CD14-positive monocyte (primary cell): ENCODE data around the gene C9orf43. TPM values are rescaled to one million over a fixed set of nuclear protein-coding genes. Genes with fewer than 3 reads are reported as not detected.

ENCODE experiments used
- DNase-seq, 3 donors: peaks; one replicate each; pipeline ENCODE4 v3.0.0-alpha.2; 2011 to 2022
- H2AFZ ChIP-seq: 2 replicates; pipeline ENCODE4 v1.6.0; 2012; ENCODE audit warnings: mild to moderate bottlenecking, low read depth, low read length, inconsistent platforms; ENCODE audit not compliant: insufficient read depth, poor library complexity, severe bottlenecking
- H3K27ac ChIP-seq, 2 donors: 1 replicate in 1 of 2; 2 replicates in 1 of 2; pipeline ENCODE4 v1.5.1; 2012 to 2013; ENCODE audit warnings: low read length in 2 of 2, control low read depth in 1 of 2, inconsistent platforms in 1 of 2, low read depth in 1 of 2, mild to moderate bottlenecking in 1 of 2
- H3K27me3 ChIP-seq, 2 donors: one replicate each; pipeline versions ENCODE4 v1.6.0 to v1.6.1; 2011 to 2013; ENCODE audit warnings: low read length in 2 of 2; ENCODE audit not compliant: control insufficient read depth in 2 of 2, insufficient read depth in 2 of 2
- H3K36me3 ChIP-seq, 2 donors: replicated peaks in 1 of 2; 1 replicate in 1 of 2; 2 replicates in 1 of 2; pipeline versions ENCODE4 v1.5.1 to v1.6.1; 2012 to 2013; ENCODE audit warnings: low read length in 2 of 2, control low read depth in 1 of 2, inconsistent platforms in 1 of 2, mild to moderate bottlenecking in 1 of 2; ENCODE audit not compliant: insufficient read depth in 2 of 2, control insufficient read depth in 1 of 2
- H3K4me1 ChIP-seq, 2 donors: 1 replicate in 1 of 2; 2 replicates in 1 of 2; pipeline versions ENCODE4 v1.5.1 to v1.6.1; 2012 to 2013; ENCODE audit warnings: low read length in 2 of 2, control low read depth in 1 of 2, inconsistent platforms in 1 of 2, mild to moderate bottlenecking in 1 of 2, moderate library complexity in 1 of 2; ENCODE audit not compliant: insufficient read depth in 2 of 2, control insufficient read depth in 1 of 2
- H3K4me2 ChIP-seq: replicated peaks from 2 replicates; pipeline ENCODE3; 2012; ENCODE audit warnings: low read length, moderate library complexity, mild to moderate bottlenecking; ENCODE audit not compliant: poor library complexity, severe bottlenecking; ENCODE audit errors: extremely low read depth
- H3K4me3 ChIP-seq, 3 experiments: fragments of 200-600 bp in 1 of 3; sonication (generic) in 1 of 3; replicated peaks in 1 of 3; 1 replicate in 2 of 3; 2 replicates in 1 of 3; pipeline ENCODE4 v1.5.1; 2011 to 2013; ENCODE audit warnings: low read length in 3 of 3, mild to moderate bottlenecking in 3 of 3, control low read depth in 2 of 3, low read depth in 2 of 3, inconsistent platforms in 1 of 3, moderate library complexity in 1 of 3
- H3K79me2 ChIP-seq: 2 replicates; pipeline ENCODE4 v1.6.0; 2012; ENCODE audit warnings: mild to moderate bottlenecking, control low read depth, inconsistent platforms, low read length, moderate library complexity; ENCODE audit not compliant: insufficient read depth
- H3K9ac ChIP-seq: 2 replicates; pipeline ENCODE4 v1.6.0; 2017; ENCODE audit warnings: low read length, mild to moderate bottlenecking; ENCODE audit not compliant: insufficient read depth, poor library complexity, severe bottlenecking
- H3K9me3 ChIP-seq, 2 donors: replicated peaks in 1 of 2; 1 replicate in 1 of 2; 2 replicates in 1 of 2; pipeline versions ENCODE4 v1.5.1 to v1.6.1; 2012 to 2013; ENCODE audit warnings: low read length in 2 of 2, control low read depth in 1 of 2; ENCODE audit not compliant: control insufficient read depth in 1 of 2, insufficient read depth in 1 of 2
- H4K20me1 ChIP-seq: 2 replicates; pipeline ENCODE4 v1.6.0; 2012; ENCODE audit warnings: mild to moderate bottlenecking, low read length, control low read depth, moderate library complexity; ENCODE audit not compliant: insufficient read depth
- H3K27ac Mint-ChIP-seq, 7 donors: one replicate each; pipeline ENCODE4 v1.8.0; 2020; ENCODE audit warnings: mild to moderate bottlenecking in 7 of 7, mixed read lengths in 7 of 7, moderate library complexity in 6 of 7, inconsistent platforms in 2 of 7
- H3K27me3 Mint-ChIP-seq, 3 donors: one replicate each; pipeline ENCODE4 v1.8.0; 2021 to 2022; ENCODE audit warnings: low read depth in 3 of 3, mild to moderate bottlenecking in 3 of 3, mixed read lengths in 3 of 3, moderate library complexity in 3 of 3, inconsistent platforms in 1 of 3
- H3K36me3 Mint-ChIP-seq, 2 donors: one replicate each; pipeline ENCODE4 v1.8.0; 2020; ENCODE audit warnings: mixed read lengths in 2 of 2, inconsistent platforms in 1 of 2, mild to moderate bottlenecking in 1 of 2
- H3K4me1 Mint-ChIP-seq: one replicate; pipeline ENCODE4 v1.8.0; 2020; ENCODE audit warnings: mild to moderate bottlenecking, mixed read lengths
- H3K4me3 Mint-ChIP-seq, 2 donors: one replicate each; pipeline ENCODE4 v1.8.0; 2020; ENCODE audit warnings: mild to moderate bottlenecking in 2 of 2, mixed read lengths in 2 of 2, moderate library complexity in 1 of 2
- H3K9me3 Mint-ChIP-seq, 7 donors: one replicate each; pipeline ENCODE4 v1.8.0; 2020 to 2022; ENCODE audit warnings: mixed read lengths in 7 of 7, mild to moderate bottlenecking in 6 of 7, moderate library complexity in 6 of 7, inconsistent platforms in 2 of 7
- CTCF ChIP-seq: fragments of 200-600 bp; IDR thresholded peaks from one replicate; pipeline ENCODE4 v1.8.0; 2022; ENCODE audit warnings: antibody characterized with exemption, mild to moderate bottlenecking
- WGBS: methylation state at CpG from one replicate; pipeline ENCODE4 v1.1.5; 2013; ENCODE audit warnings: missing lambda C conversion rate; ENCODE audit not compliant: insufficient coverage; 5-methylcytosine and 5-hydroxymethylcytosine counted together
- intact Hi-C, 2 donors: fragments of 100-400 bp; cut with micrococcal nuclease; formaldehyde crosslinking; loops; one replicate each; pipeline versions ENCODE4 v1.15.0 to v1.15.1; 2023
- polyA plus RNA-seq, 3 donors: library from polyadenylated mRNA; depleted of rRNA in 1 of 3; unstranded in 2 of 3; stranded (reverse) in 1 of 3; fragments of 300-500 nt in 2 of 3; fragments of >200 nt in 1 of 3; fragmentation: Illumina TruSeq in 2 of 3; gene quantifications; 1 replicate in 2 of 3; 2 replicates in 1 of 3; pipeline ENCODE4 v1.2.3, GENCODE V29; 2012 to 2021

C9orf43 gene
- polyA plus RNA-seq, 3 donors, result 0.17 TPM; not detected in 2

- no peak overlapping the region for H3K4me3 Mint-ChIP-seq
- Histone ChIP-seq H3K27me3 (no peaks in the 10 kb centered on the region), H3K79me2 (peaks cover 12% of the 10 kb centered on the region), H3K4me3 (no peak overlapping the region), H3K4me2 (no peak overlapping the region), H3K27ac (no peak overlapping the region), H2AFZ (no peak overlapping the region), H3K9ac (no peak overlapping the region), H3K36me3 (peaks cover 58 to 90% of the 10 kb centered on the region in 2 donors), H4K20me1 (peaks cover 7% of the 10 kb centered on the region), H3K9me3 (no peaks in the 10 kb centered on the region), H3K4me1 (peaks cover 1 to 5% of the 10 kb centered on the region in 2 donors)
- peaks cover 0 to 5% (median 0%) of the 10 kb centered on the region in 7 donors for H3K9me3 Mint-ChIP-seq
- no peak for TF ChIP-seq CTCF
- peaks cover 84 to 93% of the 10 kb centered on the region in 2 donors for H3K36me3 Mint-ChIP-seq
- 96% methylated on average over 5 of the region's 7 CpGs for WGBS
- peaks cover 14% of the 10 kb centered on the region for H3K4me1 Mint-ChIP-seq
- peak overlapping the region in 1 of 7 donors; percentile 10 for H3K27ac Mint-ChIP-seq
- intact Hi-C loops, result no loop called here
- peaks cover 0 to 5% (median 0%) of the 10 kb centered on the region in 3 donors for H3K27me3 Mint-ChIP-seq
- DNase-seq, result no peak
Observed at GRCh38 chr9:113391917-113392316, 18.6 kb upstream of the C9orf43 start.

GRCh38 chr9:113393281-113393680, 17.3 kb upstream of the C9orf43 start:
- peak overlapping the region in 1 of 7 donors; percentile 17 for H3K27ac Mint-ChIP-seq
- peaks cover 0 to 3% (median 0%) of the 10 kb centered on the region in 7 donors for H3K9me3 Mint-ChIP-seq
- H3K36me3 Mint-ChIP-seq, result peaks cover 71 to 81% of the 10 kb centered on the region in 2 donors
- Histone ChIP-seq H3K27me3 (no peaks in the 10 kb centered on the region), H3K27ac (no peak overlapping the region), H3K4me1 (no peaks in the 10 kb centered on the region), H3K9ac (no peak overlapping the region), H4K20me1 (peaks cover 7% of the 10 kb centered on the region), H2AFZ (no peak overlapping the region), H3K4me2 (no peak overlapping the region), H3K36me3 (peaks cover 54 to 76% of the 10 kb centered on the region in 2 donors), H3K9me3 (no peaks in the 10 kb centered on the region), H3K4me3 (no peak overlapping the region), H3K79me2 (peaks cover 26% of the 10 kb centered on the region)
- DNase-seq, result no peak
- intact Hi-C loops, result no loop called here
- peaks cover 8% of the 10 kb centered on the region for H3K4me1 Mint-ChIP-seq
- H3K27me3 Mint-ChIP-seq, result peaks cover 0 to 2% (median 0%) of the 10 kb centered on the region in 3 donors
- H3K4me3 Mint-ChIP-seq, result no peak overlapping the region
- no peak for TF ChIP-seq CTCF
- 100% methylated on average over 5 of the region's 7 CpGs for WGBS
